ENCODE data around the gene THRSP.

THRSP gene

GRCh38 chr11:78100676-78101472, 37.2 kb downstream of the THRSP start:
- DNase-seq: no peak

DNA sequence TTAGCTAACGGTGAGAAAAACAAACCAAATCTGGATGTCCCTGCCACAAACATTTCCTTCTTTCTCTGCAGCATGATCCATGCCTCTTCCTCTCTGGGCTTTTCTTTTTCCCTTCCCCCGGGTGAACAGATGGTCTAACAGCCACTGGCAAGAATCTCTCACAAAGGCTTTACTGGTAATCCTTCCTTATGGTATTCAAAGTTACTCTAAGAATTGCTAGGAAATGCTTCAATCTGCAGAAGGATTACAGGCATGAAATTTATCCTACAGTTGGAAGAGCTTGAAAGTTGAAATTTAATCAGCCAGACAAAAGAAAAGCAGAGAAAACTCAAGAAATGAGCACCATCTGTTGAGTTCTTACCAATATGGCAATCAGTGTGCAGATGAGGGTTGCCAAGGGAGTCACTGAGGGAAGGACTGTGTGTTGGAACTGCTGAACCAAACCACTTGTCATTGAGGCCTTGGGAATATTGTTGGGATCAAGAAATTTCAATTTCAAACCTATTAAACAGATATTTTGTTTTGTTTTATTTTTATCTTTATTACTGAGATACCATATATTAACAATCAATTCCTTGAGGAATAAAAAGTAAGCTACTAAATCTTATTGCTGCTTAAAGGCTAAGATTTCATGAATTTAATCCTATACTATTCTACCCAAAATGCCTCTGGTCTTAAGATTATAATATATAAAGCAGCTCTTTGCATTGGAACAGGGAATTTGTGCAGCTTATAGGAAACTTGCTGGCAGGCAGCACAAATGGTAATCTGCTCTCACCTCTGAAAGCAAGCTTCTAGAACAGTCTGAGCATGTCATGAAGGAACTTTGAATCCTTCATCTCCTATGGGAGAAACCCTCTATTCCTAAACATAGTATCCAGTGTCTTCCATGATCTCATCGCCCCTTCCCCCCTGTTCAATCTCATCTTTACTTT, 45.7 kb downstream of the THRSP start:
- DNase-seq: no peak

- no peak for DNase-seq
These were observed 46.7 kb downstream of the THRSP start for GRCh38 chr11:78110351-78110750.

- DNase-seq: no peak
These were observed 47.2 kb downstream of the THRSP start for GRCh38 chr11:78110830-78111229.

GRCh38 chr11:78111298-78111697, 47.6 kb downstream of the THRSP start:
- no peak for DNase-seq

- DNase-seq: no peak
These were observed 49.1 kb downstream of the THRSP start for GRCh38 chr11:78112582-78113275.
